Measurements from ENCODE around the gene SCG5.

Gene SCG5

GRCh38 chr15:32690941-32691688 is 49.6 kb downstream of the SCG5 start:
- no peak overlapping the region for H3K4me3 ChIP-seq (ENCODE audit: low read depth, low read length)
- DNase-seq (ENCODE audit: low read depth), result no peak
- TF ChIP-seq CTCF (IDR thresholded peaks at IDR 0.05; ENCODE audit: low read depth, low read length, missing control alignments), result no peak
- in situ Hi-C loops (cut with HindIII; ENCODE audit: low sequenced_read_pairs), result no loop called here

- TF ChIP-seq CTCF (IDR thresholded peaks at IDR 0.05; ENCODE audit: low read depth, low read length, missing control alignments), result no peak
- no peak overlapping the region for H3K4me3 ChIP-seq (ENCODE audit: low read depth, low read length)
- no peak for DNase-seq (ENCODE audit: low read depth)
- in situ Hi-C loops (cut with HindIII; ENCODE audit: low sequenced_read_pairs), result no loop called here
Measured at GRCh38 chr15:32691689-32692038, 50.2 kb downstream of the SCG5 start.

- no peak for TF ChIP-seq CTCF (IDR thresholded peaks at IDR 0.05; ENCODE audit: low read depth, low read length, missing control alignments)
- DNase-seq (ENCODE audit: low read depth), result no peak
- H3K4me3 ChIP-seq (ENCODE audit: low read depth, low read length), result no peak overlapping the region
- in situ Hi-C loops (cut with HindIII; ENCODE audit: low sequenced_read_pairs), result no loop called here
Measured at GRCh38 chr15:32692286-32692685, 50.8 kb downstream of the SCG5 start.

GRCh38 chr15:32694222-32694983 is 52.9 kb downstream of the SCG5 start:
- H3K4me3 ChIP-seq (ENCODE audit: low read depth, low read length), result no peak overlapping the region
- TF ChIP-seq CTCF (IDR thresholded peaks at IDR 0.05; ENCODE audit: low read depth, low read length, missing control alignments), result no peak
- in situ Hi-C loops (cut with HindIII; ENCODE audit: low sequenced_read_pairs), result no loop called here
- no peak for DNase-seq (ENCODE audit: low read depth)

- H3K4me3 ChIP-seq (ENCODE audit: low read depth, low read length), result no peak overlapping the region
- TF ChIP-seq CTCF (IDR thresholded peaks at IDR 0.05; ENCODE audit: low read depth, low read length, missing control alignments), result no peak
- in situ Hi-C loops (cut with HindIII; ENCODE audit: low sequenced_read_pairs), result no loop called here
- no peak for DNase-seq (ENCODE audit: low read depth)
Measured at GRCh38 chr15:32698773-32699390, 57.4 kb downstream of the SCG5 start.

GRCh38 chr15:32700501-32701150 is 59.1 kb downstream of the SCG5 start:
- no peak for DNase-seq (ENCODE audit: low read depth)
- no peak overlapping the region for H3K4me3 ChIP-seq (ENCODE audit: low read depth, low read length)
- no peak for TF ChIP-seq CTCF (IDR thresholded peaks at IDR 0.05; ENCODE audit: low read depth, low read length, missing control alignments)
- in situ Hi-C loops (cut with HindIII; ENCODE audit: low sequenced_read_pairs), result no loop called here

All from astrocyte of the cerebellum (primary cell).